ENCODE measurements around the gene ZNF503. TPM values are rescaled to one million over a fixed set of nuclear protein-coding genes. Genes with fewer than 3 reads are reported as not detected.

ZNF503 gene
- total and polyA plus RNA-seq, 10 of the 15 experiments (the other 5 are each of a cell fraction or from before 2014, with no cell fraction given), result 0.05 to 1.1 (median 0.11) TPM; not detected in 1

GRCh38 chr10:75352650-75353049 lies 48.9 kb downstream of the ZNF503 start:
- H3K79me2 ChIP-seq (ENCODE audit: control insufficient read depth, insufficient read depth, low read length), result no peaks in the 10 kb centered on the region
- no peak overlapping the region for H3K4me3 ChIP-seq
- intact Hi-C loops (cut with micrococcal nuclease; ENCODE audit: unreplicated experiment) (no loop called here), in situ Hi-C loops (cut with MboI) (no loop called here)
- no peak overlapping the region for H3K27ac ChIP-seq (ENCODE audit: control insufficient read depth, insufficient read depth)
- ChIA-PET POLR2A (no interaction called here), CTCF (no interaction called here), SMC1A (ENCODE audit: uncharacterized antibody, unreplicated experiment) (no interaction called here), RAD21 (ENCODE audit: unreplicated experiment) (no interaction called here)
- no TSS peak for BruUV-seq (replicated peaks)
- FAIRE-seq (no peak), DNase-seq (ENCODE audit: low read depth, low spot score) (no peak), ATAC-seq (no peak)
- H4K20me1 ChIP-seq (ENCODE audit: control insufficient read depth, insufficient read depth), result no peaks in the 10 kb centered on the region
- no peaks in the 10 kb centered on the region for H3K4me1 ChIP-seq (ENCODE audit: control insufficient read depth, insufficient read depth, low read length)
- no peak overlapping the region for H3K9ac ChIP-seq (ENCODE audit: control insufficient read depth, insufficient read depth, low read length)
- no peak overlapping the region for H2AFZ ChIP-seq (ENCODE audit: control insufficient read depth, low read depth, low read length)
- TF ChIP-seq NBN (IDR thresholded peaks at IDR 0.05), result no peak
- TF ChIP-seq GATAD2B (conservative IDR thresholded peaks at IDR 0.05; ENCODE audit: low read depth), result no peak
- TF ChIP-seq PML (IDR thresholded peaks at IDR 0.05; ENCODE audit: low read length), result no peak
- H3K9me3 ChIP-seq (replicated peaks; ENCODE audit: control insufficient read depth, insufficient read depth, low read length), result no peaks in the 10 kb centered on the region
- no peaks in the 10 kb centered on the region for H3K36me3 ChIP-seq (ENCODE audit: control insufficient read depth in 2 of 2, insufficient read depth in 2 of 2, low read length in 1 of 2)
- no peak overlapping the region for H3K4me2 ChIP-seq (ENCODE audit: control insufficient read depth, insufficient read depth)
- no peaks in the 10 kb centered on the region; a peak in 1 of 4 replicates for H3K27me3 ChIP-seq (replicated peaks in 1 of 2; ENCODE audit: control insufficient read depth in 2 of 2, insufficient read depth in 2 of 2, low read length in 1 of 2)
- 2% methylated on average over 5 of the region's 5 CpGs for WGBS (ENCODE audit: insufficient coverage, insufficient replicate concordance, low lambda C conversion rate, missing lambda C conversion rate)

- ChIA-PET SMC1A (ENCODE audit: uncharacterized antibody, unreplicated experiment) (no interaction called here), POLR2A (no interaction called here), RAD21 (ENCODE audit: unreplicated experiment) (no interaction called here), CTCF (no interaction called here)
- ATAC-seq (no peak), DNase-seq (ENCODE audit: low read depth, low spot score) (no peak), FAIRE-seq (no peak)
- Histone ChIP-seq H4K20me1 (ENCODE audit: control insufficient read depth, insufficient read depth) (no peaks in the 10 kb centered on the region), H3K27me3 (replicated peaks in 1 of 2; ENCODE audit: control insufficient read depth in 2 of 2, insufficient read depth in 2 of 2, low read length in 1 of 2) (no peaks in the 10 kb centered on the region; a peak in 1 of 4 replicates), H3K79me2 (ENCODE audit: control insufficient read depth, insufficient read depth, low read length) (no peaks in the 10 kb centered on the region), H3K4me3 (no peak overlapping the region), H3K27ac (ENCODE audit: control insufficient read depth, insufficient read depth) (no peak overlapping the region), H2AFZ (ENCODE audit: control insufficient read depth, low read depth, low read length) (no peak overlapping the region), H3K4me2 (ENCODE audit: control insufficient read depth, insufficient read depth) (no peak overlapping the region), H3K36me3 (ENCODE audit: control insufficient read depth in 2 of 2, insufficient read depth in 2 of 2, low read length in 1 of 2) (no peaks in the 10 kb centered on the region), H3K4me1 (ENCODE audit: control insufficient read depth, insufficient read depth, low read length) (no peaks in the 10 kb centered on the region), H3K9me3 (replicated peaks; ENCODE audit: control insufficient read depth, insufficient read depth, low read length) (no peaks in the 10 kb centered on the region), H3K9ac (ENCODE audit: control insufficient read depth, insufficient read depth, low read length) (no peak overlapping the region)
- BruUV-seq (replicated peaks), result no TSS peak
- 69% methylated on average over 3 of the region's 3 CpGs for WGBS (ENCODE audit: insufficient coverage, insufficient replicate concordance, low lambda C conversion rate, missing lambda C conversion rate)
- in situ Hi-C loops (cut with MboI) (no loop called here), intact Hi-C loops (cut with micrococcal nuclease; ENCODE audit: unreplicated experiment) (no loop called here)
- TF ChIP-seq SREBF2 (IDR thresholded peaks at IDR 0.05; ENCODE audit: low read length) (no peak), ATF2 (IDR thresholded peaks at IDR 0.05; ENCODE audit: low read length) (no peak), NFXL1 (IDR thresholded peaks at IDR 0.05; ENCODE audit: borderline replicate concordance) (no peak), CREM (IDR thresholded peaks at IDR 0.05; ENCODE audit: low read depth) (no peak), ZNF274 (IDR thresholded peaks at IDR 0.05; ENCODE audit: insufficient read depth, insufficient read length) (no peak), ZNF384 (IDR thresholded peaks at IDR 0.05; ENCODE audit: borderline replicate concordance, low read depth, low read length) (no peak), HDAC2 (IDR thresholded peaks at IDR 0.05) (no peak)
- TF ChIP-seq, protein P1, sequence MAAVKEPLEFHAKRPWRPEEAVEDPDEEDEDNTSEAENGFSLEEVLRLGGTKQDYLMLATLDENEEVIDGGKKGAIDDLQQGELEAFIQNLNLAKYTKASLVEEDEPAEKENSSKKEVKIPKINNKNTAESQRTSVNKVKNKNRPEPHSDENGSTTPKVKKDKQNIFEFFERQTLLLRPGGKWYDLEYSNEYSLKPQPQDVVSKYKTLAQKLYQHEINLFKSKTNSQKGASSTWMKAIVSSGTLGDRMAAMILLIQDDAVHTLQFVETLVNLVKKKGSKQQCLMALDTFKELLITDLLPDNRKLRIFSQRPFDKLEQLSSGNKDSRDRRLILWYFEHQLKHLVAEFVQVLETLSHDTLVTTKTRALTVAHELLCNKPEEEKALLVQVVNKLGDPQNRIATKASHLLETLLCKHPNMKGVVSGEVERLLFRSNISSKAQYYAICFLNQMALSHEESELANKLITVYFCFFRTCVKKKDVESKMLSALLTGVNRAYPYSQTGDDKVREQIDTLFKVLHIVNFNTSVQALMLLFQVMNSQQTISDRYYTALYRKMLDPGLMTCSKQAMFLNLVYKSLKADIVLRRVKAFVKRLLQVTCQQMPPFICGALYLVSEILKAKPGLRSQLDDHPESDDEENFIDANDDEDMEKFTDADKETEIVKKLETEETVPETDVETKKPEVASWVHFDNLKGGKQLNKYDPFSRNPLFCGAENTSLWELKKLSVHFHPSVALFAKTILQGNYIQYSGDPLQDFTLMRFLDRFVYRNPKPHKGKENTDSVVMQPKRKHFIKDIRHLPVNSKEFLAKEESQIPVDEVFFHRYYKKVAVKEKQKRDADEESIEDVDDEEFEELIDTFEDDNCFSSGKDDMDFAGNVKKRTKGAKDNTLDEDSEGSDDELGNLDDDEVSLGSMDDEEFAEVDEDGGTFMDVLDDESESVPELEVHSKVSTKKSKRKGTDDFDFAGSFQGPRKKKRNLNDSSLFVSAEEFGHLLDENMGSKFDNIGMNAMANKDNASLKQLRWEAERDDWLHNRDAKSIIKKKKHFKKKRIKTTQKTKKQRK (IDR thresholded peaks at IDR 0.05; ENCODE audit: low read depth, low read length), result no peak
Observed at GRCh38 chr10:75351637-75352036, 49.9 kb downstream of the ZNF503 start.

All from GM12878 (cell line).